GM12878 (cell line): ENCODE measurements around the gene PALMD.

Source experiments
- FOS ChIP-seq: IDR thresholded peaks from 3 replicates; pipeline ENCODE4 v1.6.1; 2011; ENCODE audit warnings: borderline replicate concordance; ENCODE audit not compliant: insufficient read length; ENCODE audit errors: extremely low read depth
- POLR2A ChIP-seq: IDR thresholded peaks from 2 replicates; pipeline ENCODE4 v1.6.1; 2011; ENCODE audit warnings: low read depth, mild to moderate bottlenecking, low read length
- STAT1 ChIP-seq: fragments of 450-650 bp; conservative IDR thresholded peaks from 2 replicates; pipeline ENCODE4 v1.6.1; 2014; ENCODE audit warnings: antibody characterized with exemption, mild to moderate bottlenecking
- TF ChIP-seq, protein P1 (sequence below), 3 experiments: IDR thresholded peaks in 2 of 3; conservative IDR thresholded peaks in 1 of 3; 2 replicates each; pipeline ENCODE4 v1.5.1; 2011; ENCODE audit warnings: low read depth in 3 of 3, low read length in 3 of 3, mild to moderate bottlenecking in 3 of 3, control low read depth in 2 of 3, moderate library complexity in 2 of 3, inconsistent platforms in 1 of 3, mixed read lengths in 1 of 3; ENCODE audit not compliant: control insufficient read depth in 2 of 3, insufficient read depth in 1 of 3; ENCODE audit errors: extremely low read depth in 1 of 3

GRCh38 chr1:99726407-99726806, 80.5 kb downstream of the PALMD start:
- TF ChIP-seq STAT1 (no peak), POLR2A (no peak), FOS (no peak)
- TF ChIP-seq, protein P1, sequence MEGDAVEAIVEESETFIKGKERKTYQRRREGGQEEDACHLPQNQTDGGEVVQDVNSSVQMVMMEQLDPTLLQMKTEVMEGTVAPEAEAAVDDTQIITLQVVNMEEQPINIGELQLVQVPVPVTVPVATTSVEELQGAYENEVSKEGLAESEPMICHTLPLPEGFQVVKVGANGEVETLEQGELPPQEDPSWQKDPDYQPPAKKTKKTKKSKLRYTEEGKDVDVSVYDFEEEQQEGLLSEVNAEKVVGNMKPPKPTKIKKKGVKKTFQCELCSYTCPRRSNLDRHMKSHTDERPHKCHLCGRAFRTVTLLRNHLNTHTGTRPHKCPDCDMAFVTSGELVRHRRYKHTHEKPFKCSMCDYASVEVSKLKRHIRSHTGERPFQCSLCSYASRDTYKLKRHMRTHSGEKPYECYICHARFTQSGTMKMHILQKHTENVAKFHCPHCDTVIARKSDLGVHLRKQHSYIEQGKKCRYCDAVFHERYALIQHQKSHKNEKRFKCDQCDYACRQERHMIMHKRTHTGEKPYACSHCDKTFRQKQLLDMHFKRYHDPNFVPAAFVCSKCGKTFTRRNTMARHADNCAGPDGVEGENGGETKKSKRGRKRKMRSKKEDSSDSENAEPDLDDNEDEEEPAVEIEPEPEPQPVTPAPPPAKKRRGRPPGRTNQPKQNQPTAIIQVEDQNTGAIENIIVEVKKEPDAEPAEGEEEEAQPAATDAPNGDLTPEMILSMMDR (IDR thresholded peaks at IDR 0.05 in 2 of 3, conservative IDR thresholded peaks at IDR 0.05 in 1 of 3; ENCODE audit: control insufficient read depth in 2 of 3, extremely low read depth in 1 of 3, insufficient read depth in 1 of 3, low read depth in 3 of 3, low read length in 3 of 3), result no peak
